Vagina (tissue), 2 donors: ENCODE results near the gene PDE9A. TPM values are rescaled to one million over a fixed set of nuclear protein-coding genes. Genes with fewer than 3 reads are reported as not detected.

Experiments used
- DNase-seq, 2 donors: peaks; one replicate each; pipeline ENCODE4 v3.0.0-alpha.2; 2017; ENCODE audit errors: extremely low spot score in 2 of 2
- H3K27ac ChIP-seq: fragments of 200-600 bp; sonication (generic); one replicate; pipeline ENCODE4 v1.5.1; 2019
- H3K27me3 ChIP-seq: fragments of 200-600 bp; sonication (generic); one replicate; pipeline ENCODE4 v1.5.1; 2019
- H3K36me3 ChIP-seq, 2 donors: fragments of 200-600 bp; sonication (generic); one replicate each; pipeline ENCODE4 v1.5.1; 2017 to 2019
- H3K4me1 ChIP-seq: fragments of 200-600 bp; sonication (generic); one replicate; pipeline ENCODE4 v1.5.1; 2019
- H3K4me3 ChIP-seq, 2 donors: fragments of 200-600 bp; sonication (generic); 1 replicate in 1 of 2; 2 replicates in 1 of 2; pipeline ENCODE4 v1.5.1; 2016 to 2019
- H3K9me3 ChIP-seq: fragments of 200-600 bp; sonication (generic); one replicate; pipeline ENCODE4 v1.5.1; 2019
- CTCF ChIP-seq, 3 experiments: fragments of 450-650 bp in 2 of 3; fragments of 200-600 bp in 1 of 3; sonication (generic) in 1 of 3; IDR thresholded peaks; one replicate each; pipeline ENCODE4 v1.5.1; 2017 to 2019; ENCODE audit warnings: antibody characterized with exemption in 3 of 3, mild to moderate bottlenecking in 2 of 3, moderate library complexity in 2 of 3
- POLR2A ChIP-seq, 2 donors: fragments of 450-650 bp; IDR thresholded peaks; one replicate each; pipeline ENCODE4 v1.6.1; 2017; ENCODE audit warnings: antibody characterized with exemption in 2 of 2, mild to moderate bottlenecking in 2 of 2, moderate library complexity in 2 of 2
- POLR2AphosphoS5 ChIP-seq, 2 donors: sonication (generic); formaldehyde crosslinking; IDR thresholded peaks; one replicate each; pipeline ENCODE4 v1.9.0; 2017; ENCODE audit warnings: antibody characterized with exemption in 2 of 2, mild to moderate bottlenecking in 2 of 2, low read depth in 1 of 2; ENCODE audit not compliant: insufficient read depth in 1 of 2
- intact Hi-C: fragments of 100-400 bp; cut with DNase I; formaldehyde crosslinking; loops from one replicate; pipeline ENCODE4 v1.15.1; 2023
- total RNA-seq: library from RNA; depleted of rRNA; stranded (reverse); fragments of >200 nt; gene quantifications from one replicate; pipeline ENCODE4 v1.2.3, GENCODE V29; 2016

Gene PDE9A
- total RNA-seq, 1 donor from 2014 or later = 9.6 TPM

- DNase-seq = no peak
- H3K4me3 ChIP-seq = no peak overlapping the region
These were observed 37.5 kb upstream of the PDE9A start for GRCh38 chr21:42615924-42616323.

GRCh38 chr21:42616446-42616845 lies 37.0 kb upstream of the PDE9A start:
- TF ChIP-seq POLR2AphosphoS5 (IDR thresholded peaks at IDR 0.05; ENCODE audit: insufficient read depth in 1 of 2, low read depth in 1 of 2) (no peak), POLR2A (IDR thresholded peaks at IDR 0.05) (no peak), CTCF (IDR thresholded peaks at IDR 0.05) (no peak)
- DNase-seq = no peak
- no peak overlapping the region for H3K4me3 ChIP-seq
- H3K27ac ChIP-seq = no peak overlapping the region
- H3K9me3 ChIP-seq = no peaks in the 10 kb centered on the region
- intact Hi-C loops = no loop called here
- no peaks in the 10 kb centered on the region for H3K4me1 ChIP-seq
- H3K36me3 ChIP-seq = no peaks in the 10 kb centered on the region
- no peaks in the 10 kb centered on the region for H3K27me3 ChIP-seq

More at GRCh38 chr21:42615924-42616323, 37.5 kb upstream of the PDE9A start:
- H3K9me3 ChIP-seq = no peaks in the 10 kb centered on the region
- intact Hi-C loops = no loop called here
- TF ChIP-seq CTCF (IDR thresholded peaks at IDR 0.05) = no peak
- TF ChIP-seq POLR2AphosphoS5 (IDR thresholded peaks at IDR 0.05; ENCODE audit: insufficient read depth in 1 of 2, low read depth in 1 of 2) = no peak
- TF ChIP-seq POLR2A (IDR thresholded peaks at IDR 0.05) = no peak
- no peaks in the 10 kb centered on the region for H3K4me1 ChIP-seq
- no peaks in the 10 kb centered on the region for H3K36me3 ChIP-seq
- H3K27ac ChIP-seq = no peak overlapping the region
- no peaks in the 10 kb centered on the region for H3K27me3 ChIP-seq

GRCh38 chr21:42616941-42617340 lies 36.5 kb upstream of the PDE9A start:
- Histone ChIP-seq H3K27ac (no peak overlapping the region), H3K4me3 (no peak overlapping the region), H3K27me3 (no peaks in the 10 kb centered on the region), H3K4me1 (no peaks in the 10 kb centered on the region), H3K36me3 (no peaks in the 10 kb centered on the region), H3K9me3 (no peaks in the 10 kb centered on the region)
- TF ChIP-seq CTCF (IDR thresholded peaks at IDR 0.05) = no peak
- TF ChIP-seq POLR2A (IDR thresholded peaks at IDR 0.05) = no peak
- no peak for TF ChIP-seq POLR2AphosphoS5 (IDR thresholded peaks at IDR 0.05; ENCODE audit: insufficient read depth in 1 of 2, low read depth in 1 of 2)
- intact Hi-C loops = no loop called here
- DNase-seq = no peak

- Histone ChIP-seq H3K27ac (no peak overlapping the region), H3K27me3 (no peaks in the 10 kb centered on the region), H3K4me3 (no peak overlapping the region), H3K36me3 (no peaks in the 10 kb centered on the region), H3K4me1 (no peaks in the 10 kb centered on the region), H3K9me3 (no peaks in the 10 kb centered on the region)
- TF ChIP-seq POLR2A (IDR thresholded peaks at IDR 0.05) = no peak
- no peak for TF ChIP-seq CTCF (IDR thresholded peaks at IDR 0.05)
- no peak for TF ChIP-seq POLR2AphosphoS5 (IDR thresholded peaks at IDR 0.05; ENCODE audit: insufficient read depth in 1 of 2, low read depth in 1 of 2)
- intact Hi-C loops = no loop called here
- DNase-seq = no peak
These were observed 35.9 kb upstream of the PDE9A start for GRCh38 chr21:42617486-42617885.

- H3K27me3 ChIP-seq = no peaks in the 10 kb centered on the region
- H3K27ac ChIP-seq = no peak overlapping the region
- DNase-seq = no peak
- intact Hi-C loops = no loop called here
- TF ChIP-seq POLR2A (IDR thresholded peaks at IDR 0.05) (no peak), CTCF (IDR thresholded peaks at IDR 0.05) (no peak)
- H3K4me3 ChIP-seq = no peak overlapping the region
- no peaks in the 10 kb centered on the region for H3K4me1 ChIP-seq
- H3K9me3 ChIP-seq = no peaks in the 10 kb centered on the region
- no peaks in the 10 kb centered on the region for H3K36me3 ChIP-seq
These were observed 34.7 kb upstream of the PDE9A start for GRCh38 chr21:42618707-42619102.
